Kidney tubule cell (primary cell): ENCODE measurements around the gene GNG4.

Experiments used
- DNase-seq: peaks from one replicate; pipeline ENCODE4 v3.0.0-alpha.2; 2018; ENCODE audit warnings: low spot score

The GNG4 gene

GRCh38 chr1:235533476-235534168 lies 116.0 kb downstream of the GNG4 start:
- DNase-seq, result no peak

GRCh38 chr1:235532360-235532759 lies 117.2 kb downstream of the GNG4 start:
- peak; percentile 39 for DNase-seq

GRCh38 chr1:235527196-235527814 lies 122.3 kb downstream of the GNG4 start:
- DNase-seq, result no peak

GRCh38 chr1:235525314-235525713 lies 124.3 kb downstream of the GNG4 start:
- DNase-seq, result no peak

GRCh38 chr1:235516862-235517446 lies 132.6 kb downstream of the GNG4 start:
- peak; percentile 71 for DNase-seq

- no peak for DNase-seq
Measured at GRCh38 chr1:235515844-235516512, 133.6 kb downstream of the GNG4 start.

- DNase-seq, result peak; percentile 70
Measured at GRCh38 chr1:235513495-235514366, 135.9 kb downstream of the GNG4 start.

GRCh38 chr1:235511470-235512240 lies 137.9 kb downstream of the GNG4 start:
- peak; percentile 26 for DNase-seq

- DNase-seq, result no peak
Measured at GRCh38 chr1:235510823-235511222, 138.8 kb downstream of the GNG4 start.

GRCh38 chr1:235507623-235508022 lies 142.0 kb downstream of the GNG4 start:
- DNase-seq, result no peak

- DNase-seq, result peak; percentile 99
Measured at GRCh38 chr1:235504494-235505222, 144.9 kb downstream of the GNG4 start.

GRCh38 chr1:235504122-235504493 lies 145.5 kb downstream of the GNG4 start, which contains the start of gene B3GALNT2:
B3GALNT2 (minus strand) TSS chr1:235504452; CDS start chr1:235504252, 200 bp downstream.
- DNase-seq, result no peak

GRCh38 chr1:235503403-235504121 lies 146.0 kb downstream of the GNG4 start:
- peak; percentile 65 for DNase-seq

- DNase-seq, result peak; percentile 32
Measured at GRCh38 chr1:235502601-235503402, 146.8 kb downstream of the GNG4 start.

GRCh38 chr1:235500971-235501540 lies 148.5 kb downstream of the GNG4 start:
- peak; percentile 82 for DNase-seq
